Endometrial microvascular endothelial cells (primary cell): Measurements from ENCODE around the gene TVP23C. TPM values are rescaled to one million over a fixed set of nuclear protein-coding genes. Genes with fewer than 3 reads are reported as not detected.
"Not testable (repeated sequence)": the region's sequence is repeated elsewhere in the genome, so short reads cannot be mapped to it uniquely, and the experiment has no call there.

Source experiments
- in situ Hi-C: cut with HindIII; loops from 2 replicates; pipeline ENCODE4 v1.10.0; 2017; ENCODE audit warnings: low sequenced_read_pairs, low pct_unique_long_range_greater_than_20kb; ENCODE audit errors: inconsistent ontology term
- total RNA-seq: library from RNA; depleted of rRNA; stranded (reverse); fragments of >200 nt; gene quantifications from one replicate; pipeline ENCODE4 v1.2.3, GENCODE V29; 2015; ENCODE audit errors: inconsistent ontology term

The TVP23C gene
- total RNA-seq: 17.7 TPM

DNA sequence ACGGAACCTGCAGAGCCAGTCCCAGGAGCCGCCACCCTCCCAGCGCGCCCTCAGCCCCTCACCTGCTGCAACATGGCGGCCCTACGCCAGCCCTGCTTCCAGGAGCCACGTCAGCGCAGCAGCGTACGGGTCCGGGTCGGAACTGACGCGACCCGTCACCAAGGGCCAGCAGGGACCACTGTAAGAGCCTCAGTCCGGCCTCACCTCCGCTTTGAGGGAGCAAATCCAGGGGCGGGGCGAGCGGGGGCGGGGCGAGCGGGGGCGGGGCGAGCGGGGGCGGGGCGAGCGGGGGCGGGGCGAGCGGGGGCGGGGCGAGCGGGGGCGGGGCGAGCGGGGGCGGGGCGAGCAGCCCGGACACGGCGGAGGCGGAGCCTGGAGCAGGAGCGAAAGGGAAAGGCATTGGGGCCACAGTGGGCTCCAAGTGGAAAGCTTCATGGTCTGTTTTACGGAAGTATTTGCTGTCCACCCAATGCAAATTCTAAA lies at the start of gene TVP23C:
Gene TVP23C, minus strand, starts transcription at position 109 of the 483 bp plus-strand sequence. Its CDS starts 35 bp downstream, at position 74.
- in situ Hi-C loops: not testable (repeated sequence)

DNA sequence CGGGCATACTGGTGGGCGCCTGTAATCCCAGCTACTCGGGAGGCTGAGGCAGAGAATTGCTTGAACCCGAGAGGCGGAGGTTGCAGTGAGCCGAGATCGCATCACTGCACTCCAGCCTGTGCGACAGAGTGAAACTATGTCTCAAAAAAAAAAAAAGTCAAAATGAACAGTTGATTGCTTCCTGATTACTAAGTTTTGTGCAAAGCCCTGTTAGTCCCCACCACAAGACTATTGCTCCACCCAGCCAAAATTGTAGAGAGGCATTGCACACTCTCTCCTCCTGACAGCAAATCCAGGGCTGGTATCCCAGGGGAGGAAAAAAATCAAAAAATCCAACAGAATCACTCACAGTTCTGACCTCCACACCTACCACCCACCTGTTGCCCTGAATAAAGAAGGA lies 29.7 kb upstream of the TVP23C start:
- in situ Hi-C loops: not testable (repeated sequence)

DNA sequence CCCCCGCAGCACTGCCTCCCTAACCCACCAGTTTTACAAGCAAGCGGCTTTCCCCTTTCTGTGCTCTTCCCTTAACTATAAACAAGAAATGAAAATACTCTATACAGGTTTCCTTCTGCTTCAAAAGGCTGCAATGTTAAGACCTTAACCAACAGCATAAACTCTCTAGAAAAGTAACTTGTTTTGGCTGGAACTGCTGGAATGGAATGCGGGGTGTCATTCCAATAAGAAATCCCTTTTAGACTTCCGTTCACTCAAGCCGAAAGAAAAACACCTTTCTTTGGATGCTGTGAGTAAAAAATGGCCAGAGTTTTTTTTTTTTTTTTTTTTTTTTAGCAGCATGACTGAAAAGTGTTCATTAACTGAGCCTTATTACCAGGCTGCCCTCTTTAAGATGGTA lies 28.7 kb upstream of the TVP23C start:
- in situ Hi-C loops: not testable (repeated sequence)

DNA sequence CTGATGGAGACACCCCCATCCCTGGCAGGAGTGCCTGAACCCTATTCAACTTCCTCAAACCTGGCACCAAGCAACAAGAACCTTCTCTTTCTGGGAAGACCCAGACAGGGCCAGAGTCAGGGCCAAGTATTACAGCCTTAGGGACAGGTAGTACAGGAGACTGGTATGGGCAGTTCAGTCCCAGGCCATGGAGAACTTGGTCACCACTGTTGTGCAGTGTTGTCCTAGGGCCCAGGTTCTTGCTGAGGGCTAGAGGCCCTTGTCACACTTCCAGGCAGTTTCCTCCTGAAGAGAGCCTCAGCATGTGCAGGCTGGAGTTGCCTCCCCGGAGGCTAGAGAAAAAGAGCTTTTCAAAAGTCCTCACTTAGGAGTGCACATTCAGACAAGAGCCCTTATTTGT lies 27.6 kb upstream of the TVP23C start:
- in situ Hi-C loops: not testable (repeated sequence)

DNA sequence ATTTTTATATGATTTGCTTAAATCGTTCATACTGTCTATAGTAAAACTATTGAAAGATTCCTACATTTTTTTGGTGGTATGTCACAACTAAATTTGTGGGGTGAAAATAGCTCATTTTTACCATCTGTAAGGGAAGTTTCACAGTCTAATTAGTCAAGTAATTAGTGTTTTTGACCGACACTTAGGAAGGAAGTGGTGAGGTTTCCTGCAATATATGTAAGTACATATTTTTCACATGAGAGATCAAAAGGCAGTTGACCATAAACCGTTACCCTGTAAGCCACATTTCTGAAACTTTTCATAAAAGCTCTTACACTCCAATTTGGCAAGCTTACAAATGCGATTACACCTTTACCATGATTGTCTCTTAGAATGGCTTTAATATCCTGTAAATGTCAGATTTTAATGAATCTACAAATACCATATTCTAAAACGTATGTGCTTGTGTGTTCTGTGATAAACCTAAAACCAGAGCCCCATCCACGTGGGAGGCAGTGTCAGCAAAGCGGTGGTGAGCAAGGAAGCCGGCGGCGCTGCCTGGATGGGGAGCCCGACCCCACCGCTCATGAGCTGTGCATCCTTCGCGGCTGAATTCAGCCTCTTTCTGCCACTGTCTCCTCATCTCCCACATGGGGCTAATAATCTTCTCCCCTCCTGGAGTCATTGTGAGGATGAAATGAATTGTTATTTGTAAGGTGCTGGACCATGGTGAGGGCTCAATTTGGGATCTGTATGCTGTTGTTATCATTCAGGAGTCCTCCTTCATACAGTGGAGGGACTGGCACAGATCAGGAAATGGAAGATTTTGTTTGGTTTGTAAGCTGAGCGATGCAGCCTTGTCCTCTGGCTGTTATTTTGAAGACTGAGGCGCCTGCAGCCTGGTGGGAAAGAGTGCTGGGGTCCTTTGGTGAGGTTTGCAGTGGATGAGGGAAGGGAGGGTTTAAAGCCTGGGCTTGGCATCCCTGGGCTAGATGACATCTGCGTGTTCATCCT lies 26.6 kb upstream of the TVP23C start:
- in situ Hi-C loops: not testable (repeated sequence)

DNA sequence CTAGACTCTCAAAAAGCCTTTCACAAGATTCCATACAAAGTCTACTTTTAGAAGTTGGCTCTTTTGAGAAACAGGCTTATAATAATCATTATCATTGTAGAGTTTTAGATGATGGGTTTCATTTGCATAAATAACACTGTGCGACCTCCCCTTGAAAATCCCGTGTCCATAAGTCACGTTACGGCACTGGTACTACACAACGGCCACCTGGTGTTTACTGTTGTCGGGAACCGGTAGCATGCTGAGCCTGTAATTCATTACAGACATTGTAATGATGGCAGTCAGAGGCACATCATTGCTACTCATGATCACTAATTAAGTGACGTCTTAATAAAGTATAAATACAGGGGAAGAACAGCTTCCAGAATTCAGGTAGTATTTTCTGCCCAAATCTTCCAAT lies 24.7 kb upstream of the TVP23C start:
- in situ Hi-C loops: not testable (repeated sequence)

DNA sequence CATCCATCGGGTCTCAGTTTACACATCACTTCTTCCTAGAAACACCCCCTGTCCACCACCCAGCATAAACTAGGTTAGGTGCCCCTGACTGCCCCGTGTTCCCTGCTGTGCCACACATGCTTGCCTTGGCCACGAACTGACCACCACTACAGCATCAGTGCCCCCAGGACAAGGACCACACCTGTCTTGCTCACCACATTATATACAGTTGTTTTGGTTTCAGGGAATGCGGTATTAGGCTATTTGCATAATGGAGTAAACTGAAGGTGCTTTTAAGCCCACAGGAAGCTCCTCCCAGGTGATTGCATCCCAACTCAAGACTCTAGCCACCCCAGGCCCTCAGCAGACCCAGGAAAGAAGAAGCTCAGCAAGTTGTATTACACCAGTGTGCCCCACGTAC lies 20.0 kb upstream of the TVP23C start:
- in situ Hi-C loops: not testable (repeated sequence)

DNA sequence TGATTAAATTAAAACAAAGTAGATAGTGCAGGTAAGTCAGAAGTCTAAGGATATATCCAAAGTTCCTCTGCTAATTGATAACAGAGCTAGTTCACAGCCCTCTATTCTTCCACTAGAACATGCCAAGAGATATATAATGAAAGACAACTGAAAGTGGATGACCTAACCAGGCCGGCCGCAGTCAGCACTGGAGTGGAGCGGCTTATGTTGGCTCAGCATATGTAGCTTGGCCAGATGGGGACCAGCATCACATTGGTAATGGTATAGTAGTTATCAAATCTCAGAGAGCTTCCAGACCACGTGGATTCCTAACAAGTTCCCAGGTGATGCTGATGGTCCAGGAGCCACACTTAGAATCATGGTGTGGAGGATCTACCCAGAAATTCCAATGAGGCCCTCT lies 18.2 kb upstream of the TVP23C start:
- in situ Hi-C loops: not testable (repeated sequence)

DNA sequence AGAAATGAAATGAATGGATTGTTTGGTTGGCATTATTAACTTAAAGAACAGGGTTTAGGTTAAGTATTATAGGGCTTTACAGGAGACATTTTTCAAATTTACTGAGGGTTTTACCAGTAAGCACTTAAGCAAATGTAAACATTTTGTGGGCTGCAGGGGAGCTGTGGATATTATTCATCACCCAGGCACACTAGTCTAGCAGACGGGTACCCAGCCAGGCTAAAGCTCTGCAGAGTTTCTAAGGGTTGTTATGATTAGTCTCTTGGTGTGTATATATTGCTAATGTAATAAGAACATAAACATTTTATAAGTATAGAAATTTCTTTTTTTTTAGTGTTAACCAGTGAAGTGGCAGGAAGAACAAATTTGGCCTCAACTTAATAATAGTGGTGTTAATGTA lies 13.6 kb upstream of the TVP23C start:
- in situ Hi-C loops: not testable (repeated sequence)

DNA sequence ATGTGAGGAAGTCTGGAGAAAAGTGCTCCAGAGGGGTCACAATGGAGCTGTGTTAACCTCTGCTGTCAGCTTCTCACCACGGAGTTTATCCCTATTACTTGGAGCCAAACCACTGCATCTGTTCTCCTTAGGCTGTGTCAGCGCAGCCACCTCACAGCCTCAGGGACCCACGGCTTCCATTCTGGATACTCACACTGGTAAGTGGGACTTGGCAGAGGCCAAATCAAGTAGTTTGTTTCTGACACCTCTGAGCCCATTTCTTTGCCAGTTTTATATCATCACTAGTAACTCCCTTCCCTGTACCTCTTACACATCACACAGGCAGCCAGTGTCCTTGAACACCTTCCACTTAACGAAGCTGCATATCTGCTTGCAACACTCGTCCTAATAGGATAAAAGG lies 11.4 kb upstream of the TVP23C start:
- in situ Hi-C loops: not testable (repeated sequence)

DNA sequence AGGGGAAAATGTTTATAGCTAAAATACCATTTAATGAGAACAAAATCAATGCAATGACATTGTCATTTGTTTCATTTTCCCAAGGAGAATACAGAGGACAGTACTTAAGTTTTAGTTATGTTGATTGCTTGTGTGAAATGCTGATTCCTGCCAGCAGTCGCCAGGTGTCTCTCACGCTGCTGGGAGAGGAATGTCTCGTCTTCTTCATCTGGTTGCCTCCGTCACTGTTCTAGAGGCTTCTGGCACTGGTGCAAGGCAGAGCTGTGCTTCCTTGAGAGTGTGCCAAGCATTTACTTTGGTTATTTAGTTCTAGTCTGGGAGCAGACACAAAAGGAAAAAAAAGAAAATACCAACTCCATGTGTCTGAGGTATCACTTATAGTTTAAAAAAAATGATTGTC lies 10.6 kb upstream of the TVP23C start:
- in situ Hi-C loops: not testable (repeated sequence)

DNA sequence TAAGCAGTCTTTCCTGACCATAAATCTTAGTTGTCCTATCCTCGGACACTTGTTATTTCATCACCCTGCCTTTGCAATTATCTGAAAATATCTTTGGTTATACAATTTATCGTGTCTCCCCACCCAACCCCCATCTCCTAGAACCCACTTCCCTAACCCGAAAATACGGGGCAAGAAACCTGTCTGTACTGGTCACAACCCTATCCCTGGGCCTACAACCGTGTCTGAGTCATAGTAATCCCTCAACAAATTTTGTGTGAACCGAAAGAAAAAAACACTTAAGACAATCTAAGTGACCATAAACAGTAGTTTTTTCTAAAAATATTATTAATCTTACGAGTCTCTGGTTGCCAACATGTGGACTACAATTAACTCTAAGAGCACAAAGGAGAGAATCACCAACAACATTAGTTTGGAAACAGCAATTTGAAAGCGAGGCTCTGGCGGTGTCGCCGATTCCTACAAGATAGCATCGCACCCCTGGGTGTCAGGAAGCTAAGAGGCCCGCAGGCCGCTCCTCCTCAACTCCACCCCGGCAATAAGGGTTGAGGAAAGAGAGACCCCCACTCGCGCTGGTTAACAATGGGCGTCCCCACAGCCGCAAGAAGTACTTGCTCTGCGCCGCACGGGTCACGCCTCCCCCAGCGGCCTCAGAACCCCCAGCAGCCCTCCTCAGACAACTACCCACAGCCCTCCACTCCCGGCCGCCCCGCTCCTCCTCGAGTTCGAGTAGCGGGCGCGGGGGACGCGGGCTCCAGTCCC lies 489 bp downstream of the TVP23C start:
- in situ Hi-C loops: not testable (repeated sequence)

DNA sequence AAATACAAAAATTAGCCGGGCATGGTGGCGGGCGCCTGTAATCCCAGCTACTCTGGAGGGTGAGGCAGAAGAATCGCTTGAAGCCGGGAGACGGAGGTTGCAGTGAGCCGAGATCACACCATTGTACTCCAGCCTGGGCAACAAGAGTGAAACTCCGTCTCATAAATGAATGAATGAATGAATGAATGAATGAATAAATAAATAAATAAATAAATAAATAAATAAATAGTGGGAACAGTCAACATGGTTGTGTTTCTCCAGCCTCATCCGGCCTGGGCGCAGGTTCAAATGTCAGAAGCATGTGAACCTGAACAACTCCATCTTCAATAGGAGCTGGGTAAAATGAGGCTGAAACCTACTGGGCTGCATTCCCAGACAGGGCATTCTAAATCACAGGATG lies 1.8 kb downstream of the TVP23C start:
- in situ Hi-C loops: not testable (repeated sequence)

DNA sequence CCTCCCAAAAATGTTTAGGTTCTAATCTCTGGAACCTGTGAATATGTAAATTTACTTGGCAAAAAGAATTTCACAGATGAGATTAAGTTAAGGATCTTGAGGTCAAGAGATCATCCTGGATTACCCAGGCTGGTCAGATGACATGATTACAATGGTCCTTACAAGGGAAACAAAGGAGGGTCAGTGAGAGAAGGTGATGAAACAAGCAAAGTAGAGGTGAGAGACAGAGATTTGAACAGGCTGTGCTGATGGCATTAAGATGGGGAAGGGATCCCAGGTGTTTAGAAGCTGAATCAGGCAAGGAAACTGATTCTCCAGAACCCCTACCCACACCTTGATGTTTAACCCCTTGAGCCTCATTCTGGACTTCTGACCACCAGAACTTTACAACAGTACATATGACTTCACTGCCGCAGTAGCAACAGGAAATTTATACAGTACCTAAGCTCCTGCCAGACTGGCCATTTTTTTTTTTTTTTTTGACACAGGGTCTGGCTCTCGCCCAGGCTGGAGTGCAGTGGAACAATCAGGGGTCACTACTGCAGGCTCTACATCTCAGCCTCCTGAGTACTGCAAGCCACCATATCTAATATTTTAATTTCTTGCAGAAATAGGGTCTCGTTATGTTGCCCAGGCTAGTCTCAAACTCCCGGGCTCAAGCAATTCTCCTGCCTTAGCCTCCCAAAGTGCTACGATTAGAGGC lies 4.7 kb downstream of the TVP23C start:
- in situ Hi-C loops: not testable (repeated sequence)

DNA sequence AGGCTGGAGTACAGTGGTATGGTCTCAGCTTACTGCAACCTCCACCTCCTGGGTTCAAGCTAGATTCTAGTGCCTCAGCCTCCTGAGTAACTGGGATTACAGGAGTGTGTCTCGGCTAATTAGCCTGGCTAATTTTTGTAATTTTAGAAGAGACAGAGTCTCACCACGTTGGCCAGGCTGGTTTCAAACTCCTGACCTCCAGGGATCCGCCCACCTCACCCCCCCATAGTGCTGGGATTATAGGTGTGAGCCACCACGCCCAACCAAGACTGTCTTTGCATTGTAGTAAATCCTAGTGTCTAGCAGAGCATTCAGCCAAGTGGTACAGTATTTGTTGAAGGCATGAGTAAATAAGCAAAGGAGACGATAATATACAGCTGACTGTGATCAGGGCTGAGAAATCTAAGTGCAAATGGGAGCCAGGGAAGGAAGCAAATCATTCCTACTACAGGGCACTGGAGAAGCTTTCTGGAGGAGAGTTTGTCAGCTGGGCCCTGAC lies 5.9 kb downstream of the TVP23C start:
- in situ Hi-C loops: not testable (repeated sequence)

DNA sequence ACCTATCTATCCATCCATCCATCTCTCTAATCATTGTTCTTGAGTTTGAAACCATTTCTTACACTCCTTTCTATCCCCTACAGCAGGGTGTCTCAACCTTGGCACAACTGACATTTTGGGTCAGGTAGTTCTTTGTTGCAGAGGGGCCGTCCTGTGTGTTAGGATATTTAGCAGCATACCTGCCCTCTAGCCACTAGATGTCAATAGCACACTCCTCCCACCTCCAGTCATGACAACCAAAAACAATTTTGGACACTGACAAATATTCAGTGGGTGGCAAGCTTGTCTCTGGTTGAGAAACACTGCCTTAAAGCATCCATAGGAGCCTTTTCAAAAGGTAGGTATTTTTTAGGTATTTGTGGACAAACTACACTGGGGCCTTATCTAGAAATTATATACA lies 10.4 kb downstream of the TVP23C start:
- in situ Hi-C loops: not testable (repeated sequence)

DNA sequence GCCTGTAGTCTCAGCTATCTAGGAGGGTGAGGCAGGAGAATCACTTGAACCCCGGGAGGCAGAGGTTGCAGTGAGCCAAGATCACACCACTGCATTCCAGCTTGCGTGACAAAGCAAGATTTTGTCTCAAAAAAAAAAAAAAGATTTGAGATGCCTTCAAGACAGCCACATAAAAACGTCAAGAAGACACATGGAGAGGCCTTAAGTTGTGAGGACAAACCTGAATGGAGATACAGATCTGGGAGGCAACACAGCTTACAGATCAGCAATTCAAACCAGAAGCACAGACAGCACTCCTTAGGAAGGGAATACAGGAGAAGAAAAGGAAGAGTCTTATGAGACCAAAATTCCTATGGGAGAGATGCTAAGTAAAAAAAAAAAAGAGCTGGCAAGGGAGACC lies 13.7 kb downstream of the TVP23C start:
- in situ Hi-C loops: not testable (repeated sequence)

DNA sequence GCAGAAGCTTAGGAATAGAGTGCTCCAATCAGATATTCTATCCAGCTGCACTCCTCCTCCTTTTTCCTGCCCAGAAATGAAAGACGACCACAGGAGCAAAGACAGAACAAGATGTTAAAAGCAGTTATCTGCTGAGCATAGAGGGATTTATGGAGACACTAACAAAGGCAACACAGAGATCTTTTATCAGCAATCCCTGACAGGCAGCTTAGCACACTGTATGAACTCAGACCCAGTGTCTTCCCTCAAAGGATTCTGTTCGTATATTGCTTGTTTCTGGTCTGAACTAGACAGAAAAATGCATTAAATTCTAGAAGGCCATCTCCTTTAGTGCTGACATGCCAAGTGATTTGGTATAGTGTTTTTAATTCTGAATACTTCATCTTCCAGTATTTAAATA lies 16.7 kb downstream of the TVP23C start:
- in situ Hi-C loops: not testable (repeated sequence)
